GM23338 (cell line): ENCODE data around the gene MYO6. TPM values are rescaled to one million over a fixed set of nuclear protein-coding genes. Genes with fewer than 3 reads are reported as not detected.

ENCODE experiments used
- ATAC-seq: fragments of 200-7000 bp; cut with Tn5 transposase; 3 replicates; pipeline ENCODE4 v1.9.1; 2020
- DNase-seq: peaks from one replicate; pipeline ENCODE4 v3.0.0-alpha.2; 2015; ENCODE audit warnings: low spot score
- H2AFZ ChIP-seq: fragments of 200-600 bp; sonication (generic); 2 replicates; pipeline ENCODE4 v1.8.0; 2016; ENCODE audit warnings: antibody characterized with exemption, mild to moderate bottlenecking, moderate library complexity
- H3F3A ChIP-seq: fragments of 200-600 bp; sonication (generic); replicated peaks from 2 replicates; pipeline ENCODE4 v1.8.0; 2017; ENCODE audit warnings: antibody characterized with exemption, mixed run types, low read depth
- H3K27ac ChIP-seq: fragments of 200-600 bp; sonication (generic); 2 replicates; pipeline ENCODE4 v1.6.1; 2016; ENCODE audit warnings: low read depth
- H3K27me3 ChIP-seq: fragments of 200-600 bp; sonication (generic); 2 replicates; pipeline ENCODE4 v1.8.0; 2016; ENCODE audit warnings: mild to moderate bottlenecking, mixed run types, moderate library complexity; ENCODE audit not compliant: insufficient read depth
- H3K36me3 ChIP-seq: fragments of 200-600 bp; sonication (generic); 2 replicates; pipeline ENCODE4 v1.8.0; 2016; ENCODE audit warnings: mild to moderate bottlenecking; ENCODE audit not compliant: insufficient read depth
- H3K4me1 ChIP-seq: fragments of 200-600 bp; sonication (generic); 2 replicates; pipeline ENCODE4 v1.8.0; 2016; ENCODE audit warnings: mild to moderate bottlenecking, moderate library complexity; ENCODE audit not compliant: insufficient read depth
- H3K4me2 ChIP-seq: fragments of 200-600 bp; sonication (generic); 2 replicates; pipeline ENCODE4 v1.7.1; 2017; ENCODE audit warnings: mixed run types
- H3K4me3 ChIP-seq: fragments of 200-600 bp; sonication (generic); 2 replicates; pipeline ENCODE4 v1.6.1; 2016; ENCODE audit warnings: mixed run types
- H3K79me2 ChIP-seq: fragments of 200-600 bp; sonication (generic); replicated peaks from 2 replicates; pipeline ENCODE4 v1.8.0; 2017; ENCODE audit warnings: mild to moderate bottlenecking; ENCODE audit not compliant: insufficient read depth
- H3K9me2 ChIP-seq: fragments of 200-600 bp; sonication (generic); 2 replicates; pipeline ENCODE4 v1.8.0; 2017; ENCODE audit not compliant: insufficient read depth
- H4K20me1 ChIP-seq: fragments of 200-600 bp; sonication (generic); replicated peaks from 2 replicates; pipeline ENCODE4 v1.8.0; 2017; ENCODE audit warnings: mild to moderate bottlenecking; ENCODE audit not compliant: insufficient read depth
- H3K27ac Mint-ChIP-seq: 2 replicates; pipeline ENCODE4 v1.8.0; 2020; ENCODE audit warnings: inconsistent platforms, mild to moderate bottlenecking, moderate library complexity, mixed read lengths
- H3K27me3 Mint-ChIP-seq: 3 replicates; pipeline ENCODE4 v1.8.0; 2022; ENCODE audit warnings: low read depth, mild to moderate bottlenecking, moderate library complexity, mixed read lengths, inconsistent platforms; ENCODE audit not compliant: insufficient read depth, poor library complexity
- H3K36me3 Mint-ChIP-seq: 3 replicates; pipeline ENCODE4 v1.8.0; 2021; ENCODE audit warnings: low read depth, mild to moderate bottlenecking, inconsistent platforms, moderate library complexity, mixed read lengths
- H3K4me1 Mint-ChIP-seq: 3 replicates; pipeline ENCODE4 v1.8.0; 2020; ENCODE audit warnings: mild to moderate bottlenecking, inconsistent platforms, mixed read lengths
- H3K4me3 Mint-ChIP-seq: 3 replicates; pipeline ENCODE4 v1.8.0; 2021; ENCODE audit warnings: moderate library complexity, mild to moderate bottlenecking, inconsistent platforms, mixed read lengths
- H3K9me3 Mint-ChIP-seq: 3 replicates; pipeline ENCODE4 v1.8.0; 2020; ENCODE audit warnings: moderate library complexity, mild to moderate bottlenecking, inconsistent platforms, mixed read lengths
- CREB1 ChIP-seq: fragments of 250-450 bp; sonication (Bioruptor Pico); IDR thresholded peaks from 2 replicates; pipeline ENCODE4 v1.5.0; 2020; ENCODE audit warnings: low read depth, mild to moderate bottlenecking, moderate library complexity
- ETS1 ChIP-seq: IDR thresholded peaks from 2 replicates; pipeline ENCODE4 v1.6.1; 2016; ENCODE audit warnings: antibody characterized with exemption
- EZH2phosphoT487 ChIP-seq: fragments of 200-600 bp; sonication (generic); IDR thresholded peaks from one replicate; pipeline ENCODE4 v1.8.1; 2018; ENCODE audit warnings: antibody characterized with exemption; ENCODE audit not compliant: unreplicated experiment
- JUNB ChIP-seq: IDR thresholded peaks from one replicate; pipeline ENCODE4 v1.6.1; 2016; ENCODE audit warnings: antibody characterized with exemption; ENCODE audit not compliant: unreplicated experiment
- NANOG ChIP-seq: IDR thresholded peaks from 2 replicates; pipeline ENCODE4 v1.6.1; 2016; ENCODE audit warnings: antibody characterized with exemption, borderline replicate concordance
- POLR2AphosphoS5 ChIP-seq: IDR thresholded peaks from 2 replicates; pipeline ENCODE4 v1.6.1; 2016; ENCODE audit warnings: antibody characterized with exemption, low read depth
- REST ChIP-seq: IDR thresholded peaks from one replicate; pipeline ENCODE4 v1.6.1; 2018; ENCODE audit warnings: antibody characterized with exemption; ENCODE audit not compliant: unreplicated experiment
- STAT1 ChIP-seq: IDR thresholded peaks from one replicate; pipeline ENCODE4 v1.6.1; 2016; ENCODE audit warnings: antibody characterized with exemption; ENCODE audit not compliant: unreplicated experiment
- ZNF114 ChIP-seq: fragments of 250-450 bp; sonication (Bioruptor Pico); IDR thresholded peaks from 2 replicates; pipeline ENCODE4 v1.5.0; 2020; ENCODE audit warnings: mild to moderate bottlenecking, moderate library complexity
- ZNF331 ChIP-seq: fragments of 250-450 bp; sonication (Bioruptor Pico); IDR thresholded peaks from 2 replicates; pipeline ENCODE4 v1.5.0; 2020; ENCODE audit warnings: low read depth, mild to moderate bottlenecking, moderate library complexity
- ZNF462 ChIP-seq: fragments of 250-450 bp; sonication (Bioruptor Pico); IDR thresholded peaks from 2 replicates; pipeline ENCODE4 v1.5.0; 2020; ENCODE audit warnings: mild to moderate bottlenecking, moderate library complexity
- polyA plus RNA-seq: library from polyadenylated mRNA; unstranded; fragments of >200 nt; fragmentation: Nextera tagmentation; extraction: Ambion mirVana; gene quantifications from 2 replicates; pipeline ENCODE4 v1.2.1, GENCODE V29; 2016
- total RNA-seq: library from RNA; depleted of rRNA; stranded (reverse); fragments of >200 nt; shearing (Covaris generic); gene quantifications from 2 replicates; pipeline ENCODE4 v1.2.3, GENCODE V29; 2014
- TF ChIP-seq, protein P1 (sequence below), 2 experiments: fragments of 200-600 bp in 1 of 2; sonication (generic) in 1 of 2; conservative IDR thresholded peaks; 2 replicates each; pipeline versions ENCODE4 v1.5.1 to v1.6.1; 2016 to 2017; ENCODE audit warnings: antibody characterized with exemption in 2 of 2, low read depth in 2 of 2, mild to moderate bottlenecking in 2 of 2, moderate library complexity in 1 of 2

Gene MYO6
- total and polyA plus RNA-seq, 2 experiments from 2014 or later: 21.8 to 33.0 TPM

- peak overlapping the region; percentile 41; the same call in 1 of the 2 replicates for H3K27ac Mint-ChIP-seq
- DNase-seq: peak; percentile 8
- H3K27me3 ChIP-seq: no peaks in the 10 kb centered on the region
- ATAC-seq: peak; percentile 74
- H3K36me3 Mint-ChIP-seq: no peaks in the 10 kb centered on the region
- H3K4me2 ChIP-seq: no peak overlapping the region
- H3F3A ChIP-seq: no peaks in the 10 kb centered on the region
- peaks cover 11% of the 10 kb centered on the region for H3K4me1 Mint-ChIP-seq
- H3K36me3 ChIP-seq: no peaks in the 10 kb centered on the region
- peaks cover 2% of the 10 kb centered on the region for H3K27me3 Mint-ChIP-seq
- no peaks in the 10 kb centered on the region for H3K9me2 ChIP-seq
- peaks cover 4% of the 10 kb centered on the region for H3K79me2 ChIP-seq
- no peak overlapping the region for H3K4me3 ChIP-seq
- TF ChIP-seq ZNF114 (CRISPR knock-in tag): no peak
- TF ChIP-seq JUNB: no peak
- TF ChIP-seq ZNF331: no peak
- TF ChIP-seq POLR2AphosphoS5: no peak
- TF ChIP-seq STAT1: no peak
- no peak for TF ChIP-seq CREB1 (CRISPR knock-in tag)
- TF ChIP-seq, protein P1, sequence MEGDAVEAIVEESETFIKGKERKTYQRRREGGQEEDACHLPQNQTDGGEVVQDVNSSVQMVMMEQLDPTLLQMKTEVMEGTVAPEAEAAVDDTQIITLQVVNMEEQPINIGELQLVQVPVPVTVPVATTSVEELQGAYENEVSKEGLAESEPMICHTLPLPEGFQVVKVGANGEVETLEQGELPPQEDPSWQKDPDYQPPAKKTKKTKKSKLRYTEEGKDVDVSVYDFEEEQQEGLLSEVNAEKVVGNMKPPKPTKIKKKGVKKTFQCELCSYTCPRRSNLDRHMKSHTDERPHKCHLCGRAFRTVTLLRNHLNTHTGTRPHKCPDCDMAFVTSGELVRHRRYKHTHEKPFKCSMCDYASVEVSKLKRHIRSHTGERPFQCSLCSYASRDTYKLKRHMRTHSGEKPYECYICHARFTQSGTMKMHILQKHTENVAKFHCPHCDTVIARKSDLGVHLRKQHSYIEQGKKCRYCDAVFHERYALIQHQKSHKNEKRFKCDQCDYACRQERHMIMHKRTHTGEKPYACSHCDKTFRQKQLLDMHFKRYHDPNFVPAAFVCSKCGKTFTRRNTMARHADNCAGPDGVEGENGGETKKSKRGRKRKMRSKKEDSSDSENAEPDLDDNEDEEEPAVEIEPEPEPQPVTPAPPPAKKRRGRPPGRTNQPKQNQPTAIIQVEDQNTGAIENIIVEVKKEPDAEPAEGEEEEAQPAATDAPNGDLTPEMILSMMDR (conservative IDR thresholded peaks at IDR 0.05; ENCODE audit: low read depth in 2 of 2): no peak
- no peak for TF ChIP-seq REST
- TF ChIP-seq EZH2phosphoT487: no peak
- no peak for TF ChIP-seq ZNF462
- TF ChIP-seq NANOG: no peak
- no peak for TF ChIP-seq ETS1
- peaks cover 6% of the 10 kb centered on the region; the same call in 1 of the 2 replicates for H3K4me1 ChIP-seq
- H4K20me1 ChIP-seq: peaks cover 12% of the 10 kb centered on the region
- no peak overlapping the region for H2AFZ ChIP-seq
- H3K9me3 Mint-ChIP-seq: no peaks in the 10 kb centered on the region
- H3K4me3 Mint-ChIP-seq: no peak overlapping the region
- H3K27ac ChIP-seq: no peak overlapping the region
These were observed 10.2 kb downstream of the MYO6 start for GRCh38 chr6:75759207-75759606.
